HG02885 (cell line): ENCODE results near the gene ADD3.
"Not testable (repeated sequence)": the region's sequence is repeated elsewhere in the genome, so short reads cannot be mapped to it uniquely, and the experiment has no call there.

Experiments used
- ATAC-seq: cut with Tn5 transposase; IDR thresholded peaks from one replicate; pipeline ENCODE4 v1.9.1; 2021; ENCODE audit warnings: mild to moderate bottlenecking; ENCODE audit not compliant: unreplicated experiment, poor library complexity

Gene ADD3

DNA sequence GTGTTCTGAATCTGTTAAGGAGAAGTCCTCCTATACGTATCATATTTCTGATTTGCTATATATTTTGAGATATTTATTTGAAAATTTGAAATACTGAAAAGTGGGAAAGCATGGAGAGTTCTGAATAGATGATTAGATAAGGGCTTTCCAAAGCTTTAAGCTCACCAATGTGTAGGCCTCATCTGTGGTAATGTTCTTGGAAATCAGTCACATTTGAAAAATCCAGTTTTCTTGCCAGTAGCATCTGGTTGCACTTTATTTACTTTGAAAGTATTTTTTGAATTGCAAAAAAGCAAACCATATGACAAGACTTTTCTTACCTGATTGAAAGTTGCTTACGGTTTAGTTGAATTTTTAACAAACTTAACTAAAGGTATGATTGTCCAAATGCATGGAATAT, 21.7 kb downstream of the ADD3 start:
- no peak for ATAC-seq

GRCh38 chr10:110032801-110033700, 25.3 kb downstream of the ADD3 start:
- ATAC-seq = no peak

DNA sequence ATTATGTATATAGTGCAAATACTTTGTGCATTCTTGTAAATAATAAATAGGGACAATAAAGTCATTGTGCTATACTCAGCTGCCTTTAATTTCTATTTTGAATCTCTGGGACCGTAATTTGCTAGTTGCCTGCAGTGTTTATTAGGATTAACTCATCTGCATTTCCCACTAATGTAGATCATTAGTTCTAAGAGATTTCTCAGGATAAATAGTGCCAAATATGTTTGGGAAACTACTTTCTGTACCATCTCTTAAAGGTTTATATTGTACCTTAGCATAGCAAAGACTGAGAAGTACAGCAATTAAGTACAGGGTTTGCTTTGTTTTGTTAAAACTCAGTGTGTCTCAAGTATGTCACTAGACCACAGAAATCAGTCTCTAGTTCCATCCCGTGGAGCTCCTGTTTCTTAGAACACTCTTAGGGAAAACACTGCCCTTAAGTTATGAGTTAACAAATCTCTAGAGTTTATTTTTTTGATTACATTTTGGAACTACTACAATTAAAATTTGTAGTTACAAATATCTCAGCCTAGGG, 26.0 kb downstream of the ADD3 start:
- ATAC-seq = no peak

DNA sequence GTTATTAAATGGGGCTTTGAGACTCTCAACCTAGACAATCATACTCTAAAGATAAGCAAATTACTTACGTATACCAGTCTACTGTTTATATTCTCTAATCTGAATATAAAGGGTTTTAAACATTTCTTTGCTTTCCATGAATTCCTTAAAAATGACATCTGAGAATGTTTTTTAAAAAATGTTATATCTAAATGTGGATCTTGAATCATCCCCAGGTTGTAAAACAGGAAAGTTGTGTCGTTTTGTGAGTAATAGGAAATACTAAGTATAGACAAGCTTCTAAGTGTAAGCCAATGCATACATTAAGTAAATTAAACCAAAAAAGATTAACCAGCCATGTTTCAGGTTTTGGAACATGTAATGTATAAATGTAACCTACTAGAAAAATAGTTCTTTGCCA, 26.8 kb downstream of the ADD3 start:
- ATAC-seq = no peak

GRCh38 chr10:110035070-110035921, 27.5 kb downstream of the ADD3 start:
- no peak for ATAC-seq

DNA sequence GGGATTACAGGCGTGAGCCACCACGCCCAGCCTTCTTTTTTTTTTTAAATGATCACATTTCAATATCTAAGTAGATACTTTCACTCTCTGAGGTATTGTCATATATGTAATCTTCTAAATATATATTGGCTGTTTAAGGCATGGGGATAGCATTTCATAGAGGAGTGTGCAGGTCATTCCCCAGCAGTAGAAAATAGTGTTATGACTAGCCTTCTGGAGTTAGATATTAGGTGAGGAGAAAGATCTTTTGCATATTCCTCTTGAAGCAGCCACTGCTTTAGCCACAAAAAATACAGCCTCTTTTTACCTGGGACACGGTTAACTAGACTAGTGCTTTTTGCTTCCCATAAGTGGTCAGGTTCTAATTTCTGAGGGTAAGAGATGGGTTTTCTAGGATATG, 28.9 kb downstream of the ADD3 start:
- peak; percentile 89 for ATAC-seq

DNA sequence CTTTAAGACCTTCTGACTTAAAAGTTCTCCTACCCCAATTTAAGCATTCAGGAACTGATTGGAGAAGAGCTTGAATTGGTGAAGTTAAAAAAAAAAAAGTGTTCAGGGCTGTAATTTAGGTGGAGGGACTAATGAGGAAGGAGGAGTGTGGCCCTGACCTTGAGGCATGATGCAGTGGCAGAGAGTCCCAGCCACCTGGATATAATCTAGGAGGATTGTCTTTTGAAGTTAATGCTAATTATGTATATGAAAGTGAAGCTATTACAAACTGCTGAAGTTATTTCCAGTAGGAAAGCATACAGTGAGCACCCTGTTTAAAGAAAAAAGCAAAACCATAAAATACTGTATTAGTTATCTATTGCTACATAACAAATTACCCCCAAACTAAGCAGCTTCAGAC, 31.5 kb downstream of the ADD3 start:
- no peak for ATAC-seq

GRCh38 chr10:110040108-110040507, 32.3 kb downstream of the ADD3 start:
- no peak for ATAC-seq

DNA sequence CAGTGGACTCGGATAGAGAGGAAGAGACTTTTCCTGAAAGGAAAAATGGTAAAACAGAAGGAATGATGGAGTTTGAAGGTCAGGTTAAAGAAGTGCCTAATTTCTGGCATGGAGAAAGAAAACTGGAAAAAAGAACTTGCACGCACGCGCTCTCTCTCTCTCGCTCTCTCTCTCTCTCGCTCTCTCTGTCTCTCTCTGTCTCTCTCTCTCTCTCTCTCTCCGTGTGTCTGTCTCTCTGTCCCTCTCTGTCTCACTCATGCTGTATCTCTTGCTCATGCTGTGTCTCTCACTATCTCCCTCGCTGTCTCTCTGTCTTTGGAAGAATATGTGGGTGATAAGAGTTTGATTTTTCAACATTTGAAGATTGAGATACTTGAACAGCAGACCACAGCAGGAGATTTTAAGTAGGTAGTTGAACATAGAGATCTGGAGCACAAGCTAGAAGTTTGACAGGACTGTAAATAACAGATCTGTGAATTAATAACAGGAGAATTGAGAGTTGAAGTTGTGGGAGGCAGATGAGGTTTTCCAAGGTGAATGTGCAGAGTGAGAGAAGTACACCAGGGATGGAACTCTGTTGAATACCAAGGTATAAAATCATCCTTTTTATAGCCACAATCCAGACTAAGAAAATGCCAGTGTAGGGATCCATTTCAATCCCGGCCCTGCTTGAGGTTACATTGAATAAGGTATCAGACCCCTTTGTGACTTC, 33.1 kb downstream of the ADD3 start:
- ATAC-seq = no peak

DNA sequence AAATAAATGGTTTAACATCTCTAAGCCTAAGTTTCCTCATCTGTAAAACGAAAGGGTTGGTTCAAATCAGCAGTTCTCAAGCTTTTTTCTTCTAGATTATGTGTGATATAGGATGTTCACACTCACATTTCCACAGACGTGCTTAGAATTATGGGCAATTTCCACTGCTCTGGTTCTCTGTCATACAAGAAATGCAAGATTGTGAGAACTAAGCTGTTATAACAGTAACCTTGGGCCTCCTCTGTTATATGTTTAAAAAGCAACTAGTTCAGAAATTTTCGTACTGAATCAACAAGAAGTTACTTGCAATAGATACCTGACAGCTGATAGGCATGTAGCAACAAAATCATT, 33.7 kb downstream of the ADD3 start:
- no peak for ATAC-seq

- no peak for ATAC-seq
Observed at GRCh38 chr10:110042181-110042580, 34.4 kb downstream of the ADD3 start.

- no peak for ATAC-seq
Observed at GRCh38 chr10:110042891-110043290, 35.1 kb downstream of the ADD3 start.

DNA sequence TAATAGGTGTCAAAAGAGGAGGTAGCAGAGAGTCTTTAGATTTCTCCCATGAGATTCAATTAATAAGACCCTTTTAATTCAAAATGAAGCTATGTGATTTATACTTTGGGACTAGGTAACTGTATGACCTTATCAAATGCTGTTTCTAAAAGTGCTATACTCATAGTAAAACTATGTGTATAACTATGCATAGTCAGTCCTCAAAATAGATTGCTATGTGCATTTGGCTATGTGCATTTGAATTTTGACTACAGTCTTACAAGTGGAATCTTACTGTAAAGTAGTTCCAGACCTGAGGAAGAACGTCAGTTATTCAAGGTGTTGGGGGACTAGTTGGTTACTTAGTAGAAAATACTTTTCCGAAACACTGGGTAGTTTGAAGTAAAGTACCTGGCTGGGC, 36.9 kb downstream of the ADD3 start:
- no peak for ATAC-seq

- no peak for ATAC-seq
Observed at GRCh38 chr10:110045772-110046171, 38.0 kb downstream of the ADD3 start.

DNA sequence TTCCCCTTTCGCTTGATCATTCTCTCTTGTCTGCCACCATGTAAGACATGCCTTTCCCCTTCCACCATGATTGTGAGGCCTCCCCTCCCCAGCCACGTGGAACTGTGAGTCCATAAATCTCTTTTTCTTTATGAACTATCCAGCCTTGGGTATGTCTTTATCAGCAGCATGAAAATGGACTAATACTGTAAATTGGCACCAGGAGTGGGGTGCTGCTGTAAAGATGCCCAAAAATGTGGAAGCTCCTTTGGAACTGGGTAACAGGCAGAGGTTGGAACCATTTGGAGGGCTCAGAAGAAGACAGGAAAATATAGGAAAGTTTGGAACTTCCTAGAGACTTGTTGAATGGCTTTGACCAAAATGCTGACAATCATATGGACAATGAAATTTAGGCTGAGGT, 40.4 kb downstream of the ADD3 start:
- not testable (repeated sequence) for ATAC-seq

DNA sequence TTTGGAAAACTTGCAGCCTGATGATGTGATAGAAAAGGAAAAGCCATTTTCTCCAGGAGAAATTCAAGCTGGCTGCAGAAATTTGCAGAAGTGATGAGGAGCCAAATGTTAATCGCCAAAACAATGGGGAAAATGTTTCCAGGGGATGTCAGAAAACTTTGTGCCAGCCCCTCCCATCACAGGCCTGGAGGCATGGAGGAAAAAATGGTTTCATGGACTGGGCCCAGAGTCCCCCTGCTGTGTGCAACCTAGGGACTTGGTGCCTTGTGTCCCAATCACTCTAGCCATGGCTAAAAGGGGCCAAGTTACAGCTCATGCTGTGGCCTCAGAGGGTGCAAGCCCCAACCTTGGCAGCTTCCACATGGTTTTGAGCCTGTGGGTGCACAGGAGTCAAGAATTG, 41.0 kb downstream of the ADD3 start:
- no peak for ATAC-seq

GRCh38 chr10:110049889-110050591, 42.3 kb downstream of the ADD3 start:
- ATAC-seq = not testable (repeated sequence)

- no peak for ATAC-seq
Observed at GRCh38 chr10:110051487-110051886, 43.7 kb downstream of the ADD3 start.

DNA sequence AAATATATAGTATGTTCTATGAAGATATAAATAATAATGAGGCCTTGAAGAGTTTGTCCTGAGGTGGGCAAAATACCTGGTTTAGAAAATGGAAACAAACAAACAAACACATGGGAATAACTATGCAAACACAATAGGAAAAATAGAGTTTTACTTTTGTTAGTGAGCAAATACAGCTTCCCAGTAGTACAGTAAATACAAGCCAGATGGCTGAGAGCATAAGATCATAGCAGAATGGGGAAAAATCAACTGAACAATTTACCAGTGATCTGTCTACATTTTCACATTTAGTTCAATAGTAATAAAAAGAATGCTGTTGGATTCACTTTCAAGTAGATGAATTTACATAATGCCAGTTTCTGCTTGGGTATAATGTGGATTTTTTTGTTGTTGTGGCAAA, 45.1 kb downstream of the ADD3 start:
- no peak for ATAC-seq

- no peak for ATAC-seq
Observed at GRCh38 chr10:110056822-110057221, 49.0 kb downstream of the ADD3 start.
